Activated naive CD4-positive, alpha-beta T cell treated with anti-CD3 and anti-CD28 coated beads, Interleukin-2, amount 50 U/mL, for 16 hours (primary cell): ENCODE measurements around the gene PHACTR1.

Source experiments
- DNase-seq: peaks from one replicate; pipeline ENCODE4 v3.0.0-alpha.2; 2020

Gene PHACTR1

DNA sequence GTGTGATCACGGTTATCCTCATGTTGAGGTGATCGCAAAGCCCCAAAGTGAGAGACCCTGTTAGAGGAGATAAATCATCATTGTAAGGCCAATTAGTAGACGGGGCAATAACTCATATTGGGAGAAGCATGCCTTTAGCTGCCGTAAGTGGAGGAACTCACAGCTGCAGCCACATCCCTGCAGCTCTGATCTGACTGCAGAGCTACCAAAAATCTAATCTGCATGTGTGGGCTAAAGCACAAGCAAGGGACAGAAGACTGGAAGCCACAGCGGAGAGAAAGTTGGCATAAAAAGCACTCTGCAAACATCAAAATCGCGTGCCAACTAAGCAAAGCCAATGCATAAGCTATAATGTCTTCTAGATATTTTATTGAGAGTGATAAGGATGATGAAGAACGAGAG, 532.0 kb downstream of the PHACTR1 start:
- no peak for DNase-seq

GRCh38 chr6:13248994-13249393, 532.4 kb downstream of the PHACTR1 start:
- no peak for DNase-seq

- no peak for DNase-seq
These were observed 533.2 kb downstream of the PHACTR1 start for GRCh38 chr6:13249817-13250216.

DNA sequence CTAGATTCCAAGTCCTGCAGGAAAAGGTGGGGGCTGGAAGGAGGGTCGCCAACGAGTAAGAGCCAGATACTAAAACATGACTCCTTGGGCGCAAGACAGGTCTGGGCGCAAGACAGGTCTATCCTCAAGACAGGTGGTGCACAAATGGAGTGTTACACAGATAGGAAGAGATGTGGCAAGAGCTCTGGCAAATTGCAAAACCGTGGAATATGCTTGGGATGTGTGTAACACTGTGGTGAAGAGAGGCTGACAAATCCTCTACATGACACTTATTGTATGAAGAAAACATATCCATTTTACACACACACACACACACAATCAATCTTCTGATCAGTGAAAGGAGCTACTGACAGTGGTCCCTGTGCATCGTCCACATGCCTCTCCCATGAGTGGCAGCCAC, 534.1 kb downstream of the PHACTR1 start:
- DNase-seq: no peak

- DNase-seq: no peak
These were observed 534.7 kb downstream of the PHACTR1 start for GRCh38 chr6:13251242-13251641.

- DNase-seq: no peak
These were observed 536.2 kb downstream of the PHACTR1 start for GRCh38 chr6:13252790-13253189.

- DNase-seq: no peak
These were observed 536.7 kb downstream of the PHACTR1 start for GRCh38 chr6:13253272-13253671.

- DNase-seq: no peak
These were observed 539.9 kb downstream of the PHACTR1 start for GRCh38 chr6:13256266-13257001.

DNA sequence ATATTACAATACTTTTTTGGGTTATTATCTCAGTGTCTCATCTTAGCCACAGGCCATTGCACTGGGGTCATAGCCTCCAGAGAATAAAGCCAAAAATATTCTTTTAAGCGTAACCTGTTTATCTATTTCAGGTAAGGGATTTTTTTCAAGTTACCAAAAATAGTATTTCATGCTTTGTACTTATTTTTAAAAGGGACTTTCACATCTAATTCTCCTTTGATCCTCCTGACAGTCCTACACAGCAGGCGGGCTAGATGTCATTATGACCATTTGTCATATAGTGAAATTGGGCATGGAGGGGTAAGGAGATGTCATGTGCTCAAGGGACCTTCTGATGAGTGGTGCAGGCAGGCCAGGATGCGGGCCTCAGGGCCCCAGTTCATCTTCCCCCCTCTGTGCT, 542.8 kb downstream of the PHACTR1 start:
- no peak for DNase-seq

- DNase-seq: no peak
These were observed 543.6 kb downstream of the PHACTR1 start for GRCh38 chr6:13260101-13260598.

DNA sequence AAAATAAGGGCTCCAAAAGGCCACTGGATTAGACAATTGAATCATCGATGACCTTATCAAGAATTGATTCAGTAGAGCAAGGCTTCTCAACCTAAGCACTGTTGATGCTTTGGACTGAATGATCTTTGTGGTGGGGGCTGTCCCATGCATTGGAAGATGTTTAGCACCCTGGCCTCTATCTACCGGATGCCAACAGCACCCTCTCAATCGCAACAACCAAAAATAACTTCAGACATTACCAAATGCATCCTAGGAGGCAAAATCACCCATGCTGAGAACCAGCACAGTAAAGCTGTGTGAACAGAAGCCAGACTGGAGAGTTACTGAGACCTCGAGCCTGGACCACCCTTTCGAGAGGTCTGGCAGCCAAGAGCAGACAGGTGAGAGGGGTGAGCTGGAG, 544.3 kb downstream of the PHACTR1 start:
- no peak for DNase-seq

DNA sequence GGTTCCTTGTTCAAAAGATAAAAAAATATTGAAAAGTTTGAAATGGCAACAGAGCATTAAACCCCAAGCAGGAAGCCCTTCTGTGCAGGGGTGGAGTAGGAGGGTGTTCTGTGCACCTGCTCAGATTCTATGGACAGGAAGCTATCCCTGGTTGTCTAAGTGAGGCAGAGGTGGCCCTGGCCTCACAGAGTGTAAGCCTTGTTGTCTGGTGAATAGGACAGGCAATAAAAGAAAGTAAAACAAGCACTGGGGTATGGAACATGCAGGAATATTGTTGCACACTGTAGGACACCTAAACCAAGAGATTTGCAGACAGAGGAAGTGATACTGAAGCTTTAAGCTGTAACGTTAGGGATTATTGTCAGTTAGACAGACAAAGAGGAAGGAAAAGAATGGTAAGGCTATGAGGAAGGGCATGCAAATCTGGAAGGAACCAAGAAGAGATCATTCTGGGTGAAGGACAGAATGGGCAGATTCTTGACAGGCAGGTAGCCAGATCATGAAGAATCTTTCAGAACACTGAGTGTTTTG, 545.0 kb downstream of the PHACTR1 start:
- no peak for DNase-seq

- no peak for DNase-seq
These were observed 546.0 kb downstream of the PHACTR1 start for GRCh38 chr6:13262302-13263230.

- no peak for DNase-seq
These were observed 547.1 kb downstream of the PHACTR1 start for GRCh38 chr6:13263669-13264068.

GRCh38 chr6:13267142-13267651, 550.6 kb downstream of the PHACTR1 start:
- no peak for DNase-seq

DNA sequence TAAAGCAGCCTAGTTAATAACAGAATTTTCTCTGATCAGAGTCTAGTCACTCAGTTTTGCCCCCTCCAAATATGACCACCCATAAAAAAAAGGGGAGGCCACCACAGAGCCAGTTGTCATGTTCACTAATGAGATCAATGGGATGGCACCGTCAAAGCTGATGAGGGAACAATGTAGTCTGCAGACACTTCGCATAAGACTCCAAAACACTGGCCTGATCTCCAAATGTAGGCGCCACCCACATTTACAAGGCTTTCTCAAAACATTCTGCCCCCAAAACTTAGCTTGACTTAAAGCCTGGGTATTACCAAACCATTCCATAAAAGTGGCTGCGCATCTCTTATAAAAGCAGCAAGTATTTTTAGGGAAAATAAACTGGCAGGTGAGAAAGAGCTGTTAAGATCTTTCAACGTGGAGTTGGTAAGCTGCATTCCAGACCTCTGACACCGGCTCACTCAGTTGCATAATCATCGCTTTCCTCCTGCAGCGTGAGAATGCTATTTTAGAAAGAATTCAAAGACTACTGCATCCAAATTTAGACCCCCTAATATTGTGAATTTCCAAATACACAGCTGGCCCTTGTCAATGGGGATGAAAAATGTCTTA, 552.4 kb downstream of the PHACTR1 start:
- DNase-seq: no peak

DNA sequence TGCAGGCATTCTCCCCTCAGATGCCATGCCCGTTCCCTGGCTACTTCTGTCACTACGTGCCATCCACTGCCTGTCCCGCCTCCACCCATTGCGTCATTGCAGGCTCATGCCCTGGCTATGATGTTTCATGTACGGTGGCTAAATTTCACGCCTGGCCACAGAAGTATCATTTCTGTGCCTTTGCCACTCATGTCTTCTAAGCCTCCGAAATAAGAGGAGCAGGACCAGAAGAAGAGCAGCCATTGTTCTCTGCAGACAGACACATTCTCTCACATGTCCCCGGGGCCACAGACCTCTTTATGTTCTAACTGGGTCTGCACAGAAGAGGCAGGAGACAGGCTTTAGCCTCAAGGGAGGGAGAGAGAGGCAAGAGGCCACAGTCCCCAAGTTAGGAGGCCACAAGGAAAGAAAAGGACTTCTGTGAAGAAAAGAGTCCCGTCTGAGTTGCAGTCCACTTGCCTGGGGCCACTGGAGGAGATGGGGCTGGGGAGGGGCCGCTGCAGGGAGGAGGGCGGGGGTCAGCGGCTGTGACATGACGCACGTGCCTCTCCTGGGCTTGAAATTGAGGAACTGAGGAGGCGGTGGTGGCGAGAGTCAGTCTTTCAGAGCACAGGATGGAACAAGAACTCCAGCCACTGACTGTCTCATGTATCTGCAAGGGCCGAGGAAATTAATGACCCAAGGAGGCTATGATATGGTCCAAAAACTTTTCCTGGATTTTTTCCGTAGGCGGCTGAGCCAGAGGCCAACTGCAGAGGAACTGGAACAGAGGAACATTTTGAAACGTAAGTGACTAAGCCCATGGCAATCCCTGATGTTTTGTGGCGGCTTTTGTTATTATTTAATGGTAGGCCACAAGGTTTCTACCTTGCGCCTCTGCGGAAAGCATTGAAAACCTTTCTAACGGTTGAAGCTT, 555.8 kb downstream of the PHACTR1 start:
- no peak for DNase-seq

DNA sequence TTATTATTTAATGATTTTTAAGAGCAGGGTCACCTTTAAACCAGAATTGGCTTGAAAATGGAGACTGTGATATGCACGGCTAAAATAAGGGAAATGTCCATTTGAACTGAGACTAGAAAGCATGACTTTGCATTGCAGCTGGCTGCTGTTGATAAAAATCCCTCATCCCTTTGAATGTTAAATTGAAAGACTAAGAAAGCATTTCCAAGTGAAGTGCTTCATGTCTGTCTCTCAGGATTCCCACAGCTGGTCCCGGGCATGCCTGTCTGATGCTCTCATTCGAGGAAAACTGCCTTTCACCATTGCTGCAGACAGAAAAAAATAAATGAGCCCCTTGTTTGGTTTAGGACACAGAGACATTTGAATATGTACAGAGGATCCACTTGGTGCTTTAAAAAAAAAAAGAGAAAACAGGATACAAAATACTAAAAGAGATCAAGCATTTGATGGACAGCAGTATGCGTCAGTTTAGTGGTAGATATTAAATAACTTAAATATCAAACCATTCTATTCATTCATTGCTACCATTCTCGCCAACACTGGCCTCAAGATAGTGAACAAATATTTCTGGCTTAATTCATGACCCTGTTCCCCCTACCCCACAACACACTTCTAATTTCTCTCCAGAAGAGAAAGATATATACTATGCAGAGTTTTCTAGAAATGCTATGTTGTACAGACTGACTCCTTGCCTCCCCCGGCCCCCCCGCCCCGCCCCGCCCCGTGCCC, 556.8 kb downstream of the PHACTR1 start:
- DNase-seq: no peak

- DNase-seq: peak; percentile 64
These were observed 557.6 kb downstream of the PHACTR1 start for GRCh38 chr6:13273931-13274706.

DNA sequence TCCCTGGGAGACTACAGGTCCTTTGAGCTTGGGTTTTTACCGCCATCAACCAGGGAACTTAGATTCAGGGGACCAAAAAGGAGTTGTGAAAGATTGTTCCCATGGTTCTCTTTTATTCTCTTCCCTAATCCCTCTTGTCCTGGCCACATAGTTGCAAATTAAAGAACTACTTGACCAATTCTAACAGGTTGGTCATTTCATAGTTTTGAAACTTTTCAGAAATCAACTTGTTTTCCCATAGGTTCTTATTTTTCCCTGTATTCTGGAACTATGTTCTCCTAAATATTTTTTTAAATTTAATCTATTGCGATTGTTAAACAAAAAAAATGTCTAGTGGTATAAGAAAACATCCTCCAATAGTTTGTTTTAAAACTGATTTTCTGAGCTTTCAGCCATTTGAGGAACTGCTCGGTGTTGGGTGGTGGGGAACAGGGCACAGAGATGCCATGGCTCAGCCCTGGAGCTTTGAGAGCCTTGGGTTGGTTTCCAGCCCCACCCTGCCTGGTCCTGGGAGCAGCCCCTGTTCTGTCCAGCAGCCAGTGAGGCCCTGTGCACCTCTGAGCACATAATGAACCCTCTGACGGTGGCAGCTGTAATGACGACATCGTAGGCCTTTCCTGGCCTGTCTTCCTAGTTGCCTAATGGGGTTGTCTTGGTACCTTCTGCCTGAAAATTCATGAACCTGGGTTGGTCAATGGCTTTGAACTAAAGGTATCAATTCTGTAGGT, 558.3 kb downstream of the PHACTR1 start:
- DNase-seq: no peak
